GM18499 (cell line): ENCODE data around the gene SOCS1.

Source experiments
- ATAC-seq: cut with Tn5 transposase; IDR thresholded peaks from one replicate; pipeline ENCODE4 v1.9.1; 2021; ENCODE audit warnings: moderate number of reproducible peaks; ENCODE audit not compliant: insufficient read depth, unreplicated experiment

SOCS1 gene

GRCh38 chr16:11250091-11250785, 5.8 kb downstream of the SOCS1 start:
- ATAC-seq, result no peak

GRCh38 chr16:11249233-11250061, 6.6 kb downstream of the SOCS1 start:
- ATAC-seq, result no peak

DNA sequence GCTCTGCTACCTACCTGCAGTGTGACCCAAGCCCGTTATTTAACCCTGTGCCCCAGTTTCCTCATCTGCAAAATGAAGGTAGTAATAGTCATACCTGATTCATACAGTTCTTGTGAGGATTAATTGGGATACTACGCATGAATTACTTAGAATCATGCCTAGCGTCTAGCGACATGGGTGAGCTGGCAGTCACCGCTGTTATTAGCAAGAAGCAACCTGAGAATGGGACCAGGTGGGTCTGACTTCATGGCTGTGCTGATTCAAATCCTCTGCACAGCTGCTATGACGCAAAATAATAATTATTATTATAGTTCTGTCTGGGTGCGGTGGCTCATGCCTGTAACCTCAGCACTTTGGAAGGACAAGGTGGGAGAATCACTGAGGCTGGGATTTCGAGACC, 7.9 kb downstream of the SOCS1 start:
- ATAC-seq, result no peak

DNA sequence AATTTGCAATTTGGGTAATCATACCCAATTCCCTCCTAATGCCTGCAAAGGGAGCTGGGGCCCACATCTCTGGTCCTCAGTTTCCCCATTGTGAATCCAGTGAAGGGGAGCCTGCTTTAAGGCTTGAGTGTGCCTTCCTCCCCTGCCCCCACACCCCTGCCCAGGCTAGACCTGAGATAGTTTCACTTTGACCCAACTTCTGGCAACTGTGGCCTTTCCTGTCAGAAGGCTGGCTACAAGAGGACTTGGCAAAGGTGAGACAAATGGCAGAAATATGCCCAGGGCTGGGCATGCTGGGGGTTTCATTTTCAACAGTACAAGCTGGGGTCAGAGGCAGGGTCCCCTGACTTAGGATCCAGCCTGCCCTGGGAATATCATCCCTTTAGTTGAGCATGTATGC, 10.0 kb downstream of the SOCS1 start:
- no peak for ATAC-seq

DNA sequence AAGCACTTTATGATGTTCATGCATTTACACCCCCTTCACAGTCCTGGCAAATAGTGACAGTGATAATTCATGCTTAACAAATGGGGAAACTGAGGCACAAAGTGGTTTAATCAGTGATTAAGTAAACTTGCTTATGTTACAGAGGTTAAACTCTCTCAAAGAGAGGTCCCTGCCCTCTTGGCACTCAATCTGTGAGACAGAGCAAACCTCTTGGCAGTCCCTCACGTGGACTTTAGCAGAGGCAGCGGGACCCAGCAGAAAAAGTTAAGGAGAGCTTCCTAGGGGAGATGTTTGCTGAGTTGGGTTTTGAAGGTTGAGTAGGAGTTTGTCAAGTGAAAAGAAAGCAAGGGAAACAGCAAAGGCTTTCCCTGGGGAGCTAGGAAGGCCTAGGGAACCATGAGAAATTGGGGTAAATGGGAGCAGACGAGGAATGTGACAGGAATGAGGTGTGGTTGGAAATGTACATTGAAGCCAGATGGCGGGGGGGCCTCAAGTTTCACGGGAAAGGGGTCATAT, 10.7 kb downstream of the SOCS1 start:
- ATAC-seq, result no peak

GRCh38 chr16:11242658-11243057, 13.3 kb downstream of the SOCS1 start:
- ATAC-seq, result no peak

DNA sequence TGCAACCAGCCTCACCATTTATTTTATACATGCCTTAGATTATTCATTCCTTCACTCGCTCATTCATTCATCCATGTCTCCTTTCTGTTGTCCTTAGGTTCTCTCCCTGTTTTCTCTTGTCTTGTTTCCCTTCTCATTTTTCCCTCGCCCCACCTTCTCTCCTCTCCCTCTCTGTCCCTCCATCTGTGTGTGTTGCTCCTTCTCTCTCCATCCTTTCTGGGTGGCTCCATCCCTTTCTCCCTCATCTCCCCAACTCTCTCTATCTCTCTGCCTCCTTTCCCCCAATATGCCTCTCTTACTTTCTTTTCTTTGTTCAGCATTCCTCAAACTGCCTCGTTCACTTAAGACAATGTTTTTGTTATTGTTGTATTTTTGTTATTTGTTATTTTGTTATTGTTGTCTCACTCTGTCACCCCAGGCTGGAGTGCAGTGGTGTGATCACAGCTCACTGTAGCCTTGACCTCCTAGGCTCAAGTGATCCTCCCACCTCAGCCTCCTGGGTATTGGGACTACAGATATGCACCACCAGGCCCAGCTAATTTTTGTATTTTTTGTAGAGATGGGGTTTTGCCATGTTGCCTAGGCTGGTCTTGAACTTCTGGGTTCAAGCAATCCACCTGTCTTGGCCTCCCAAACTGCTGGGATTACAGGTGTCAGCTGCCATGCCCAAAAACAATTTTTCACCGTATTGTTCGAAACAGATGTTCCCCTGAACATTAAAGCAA, 14.4 kb downstream of the SOCS1 start:
- ATAC-seq, result no peak

DNA sequence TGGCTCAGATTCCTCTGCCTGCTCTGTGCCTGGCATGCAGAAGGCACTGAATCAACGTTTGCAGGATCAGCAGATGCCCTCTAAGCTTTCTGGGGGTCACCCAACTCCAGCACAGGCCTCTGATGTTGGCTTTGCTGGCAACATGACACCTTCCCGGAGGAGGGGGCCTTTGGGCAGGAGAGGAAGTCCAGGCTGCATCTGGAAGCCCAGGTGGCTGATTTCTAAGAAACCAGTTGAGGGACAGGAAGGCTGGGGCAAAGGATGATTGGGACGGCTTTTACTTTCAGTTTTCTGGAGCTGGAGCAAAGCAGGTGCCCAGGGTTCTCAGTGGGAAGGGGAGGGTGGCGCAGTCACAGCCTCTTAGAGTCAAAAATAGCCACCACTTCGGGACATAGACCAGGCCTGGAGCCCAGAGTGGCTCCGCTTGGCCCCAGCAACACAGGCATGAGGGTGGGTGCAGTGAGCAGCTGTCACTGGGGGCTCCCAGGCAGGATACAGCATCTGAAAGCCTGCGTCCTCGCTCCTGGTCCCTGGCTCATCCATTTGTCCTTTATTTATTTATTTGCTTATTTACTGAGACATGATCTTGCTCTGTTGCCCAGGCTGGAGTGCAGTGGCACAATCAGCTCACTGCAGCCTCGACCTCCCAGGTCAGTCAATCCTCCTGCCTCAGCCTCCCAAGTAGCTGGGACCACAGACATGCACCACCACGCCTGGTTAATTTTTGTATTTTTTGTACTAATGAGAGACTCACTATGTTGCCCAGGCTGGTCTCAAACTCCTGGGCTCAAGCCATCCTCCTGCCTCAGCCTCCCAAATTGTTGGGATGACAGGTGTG, 15.1 kb downstream of the SOCS1 start:
- no peak for ATAC-seq

DNA sequence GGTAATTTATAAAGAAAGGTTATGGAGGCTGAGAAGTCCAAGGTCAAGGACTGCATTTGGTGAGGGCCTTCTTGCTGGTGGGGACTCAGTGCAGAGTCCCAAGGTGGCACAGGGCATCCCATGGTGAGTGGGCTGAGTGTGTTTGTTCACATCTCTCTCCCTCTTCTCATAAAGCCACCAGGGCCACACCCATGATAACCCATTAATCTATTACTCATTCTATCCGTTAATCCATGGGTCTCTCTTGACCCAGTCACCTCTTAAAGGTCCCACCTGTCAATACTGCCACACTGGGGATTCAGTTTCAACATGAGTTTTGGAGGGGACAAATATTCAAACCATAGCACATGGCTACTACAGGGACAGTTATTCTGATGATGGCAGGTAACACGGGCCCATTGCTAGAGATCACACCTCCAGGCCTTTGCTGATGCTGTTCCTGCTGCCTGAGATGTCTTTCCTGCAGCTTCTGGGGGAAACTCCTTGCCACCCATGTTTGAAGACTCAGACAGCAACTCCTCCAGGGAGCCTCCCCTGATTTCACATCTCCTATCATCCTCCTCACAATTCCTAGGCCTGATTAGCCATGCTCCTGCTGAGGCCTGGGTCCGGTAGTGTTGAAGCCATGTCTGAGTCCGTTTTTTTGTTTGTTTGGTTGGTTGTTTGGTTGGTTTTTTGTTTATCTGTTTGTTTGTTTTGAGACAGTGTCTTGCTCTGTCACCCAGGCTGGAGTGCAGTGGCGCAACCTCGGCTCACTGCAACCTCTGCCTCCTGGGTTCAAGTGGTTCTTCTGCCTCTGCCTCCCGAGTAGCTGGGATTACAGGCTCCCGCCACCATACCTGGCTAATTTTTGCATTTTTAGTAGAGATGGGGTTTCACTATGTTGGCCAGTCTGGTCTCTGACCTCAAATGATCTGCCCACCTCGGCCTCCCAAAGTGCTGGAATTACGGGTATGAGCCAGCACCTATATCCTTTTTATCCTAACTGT, 16.1 kb downstream of the SOCS1 start:
- no peak for ATAC-seq

DNA sequence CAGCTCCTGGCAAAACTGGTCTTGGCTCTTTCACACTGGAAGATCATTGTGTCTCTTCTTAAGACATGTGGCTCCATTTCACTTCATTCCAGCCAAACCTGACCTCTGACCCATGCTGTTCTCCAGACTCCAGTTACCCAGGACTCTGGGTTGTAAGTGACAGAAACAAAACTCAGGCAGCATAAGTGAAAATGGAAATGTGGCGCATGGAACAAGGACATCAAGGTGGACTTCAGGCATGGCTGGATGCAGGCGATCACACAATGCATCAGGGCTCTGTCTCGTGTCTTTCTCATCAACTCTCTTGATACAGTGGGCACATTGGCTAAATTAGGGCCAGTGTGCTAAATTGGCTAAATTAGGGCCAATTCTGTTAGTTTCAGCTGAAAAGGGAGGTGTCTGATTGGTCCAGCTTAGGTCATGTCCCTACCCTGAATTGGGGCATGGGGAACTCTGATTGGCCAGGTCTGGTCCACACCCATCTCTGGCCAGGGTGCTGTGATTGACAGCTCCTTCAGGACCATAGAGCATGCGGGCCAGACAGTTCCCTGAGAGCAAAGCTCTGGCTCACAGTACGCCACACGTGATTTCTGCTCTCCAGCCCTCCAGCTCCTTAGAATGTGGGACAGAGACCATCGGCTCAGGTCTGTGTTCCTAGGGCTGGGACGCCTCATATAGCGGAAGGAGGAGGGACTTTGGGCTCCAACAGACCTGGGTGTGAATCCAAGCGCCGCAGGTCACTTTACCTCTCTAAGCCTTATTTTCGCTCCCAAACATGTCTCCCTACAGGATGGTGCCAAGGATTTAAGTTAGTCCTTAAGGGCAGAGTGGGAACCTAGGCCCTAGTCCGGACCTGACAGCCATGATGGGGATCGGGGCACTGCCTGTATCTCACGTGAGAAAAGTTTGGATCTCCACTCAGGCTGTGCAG, 17.5 kb downstream of the SOCS1 start:
- ATAC-seq, result no peak

GRCh38 chr16:11236461-11237254, 19.3 kb downstream of the SOCS1 start:
- ATAC-seq, result no peak

GRCh38 chr16:11235703-11235991, 20.4 kb downstream of the SOCS1 start:
- ATAC-seq, result no peak

- no peak for ATAC-seq
Measured at GRCh38 chr16:11234884-11235702, 20.9 kb downstream of the SOCS1 start.

- no peak for ATAC-seq
Measured at GRCh38 chr16:11233727-11234376, 22.2 kb downstream of the SOCS1 start.

DNA sequence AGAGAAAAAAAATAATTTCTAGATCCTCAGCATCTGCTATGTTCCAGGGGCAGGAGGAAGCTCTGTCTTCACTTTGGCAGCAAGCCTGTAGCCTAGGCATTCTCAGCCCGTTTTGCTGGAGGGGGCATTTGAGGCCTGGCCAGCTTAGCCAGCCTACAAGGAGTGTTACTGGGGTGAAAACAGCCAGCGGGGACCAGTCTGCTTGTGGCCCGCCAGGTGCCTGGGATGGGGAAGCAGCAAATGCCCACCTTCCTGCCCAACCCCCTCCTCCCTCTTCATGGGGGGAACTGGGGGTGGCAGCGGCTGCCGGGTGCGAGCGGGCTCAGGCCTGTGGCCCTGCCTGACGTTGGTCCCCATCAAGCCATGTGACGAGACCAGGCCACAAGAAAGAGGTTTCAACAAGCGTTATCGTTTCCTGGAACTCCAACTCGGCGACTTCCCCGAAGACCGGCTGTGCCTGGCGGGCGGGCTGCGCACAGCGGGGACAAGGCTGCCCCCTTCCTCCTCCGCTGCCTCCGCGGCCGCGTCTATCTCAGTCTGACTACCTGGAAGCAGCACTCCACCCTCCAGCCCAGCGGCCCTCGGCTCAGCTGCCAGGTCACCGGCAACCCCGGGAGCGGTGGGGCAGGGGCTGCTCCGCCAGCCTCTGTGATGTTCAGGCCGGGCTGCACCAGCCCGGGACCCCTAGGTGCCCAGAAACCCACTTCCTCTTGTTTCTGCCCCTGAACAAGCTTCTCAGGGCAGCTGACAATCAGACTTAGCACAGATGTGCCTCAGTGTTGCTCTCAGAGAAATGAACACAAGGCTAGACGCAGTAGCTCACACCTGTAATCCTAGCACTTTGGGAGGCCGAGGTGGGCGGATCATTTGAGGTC, 22.9 kb downstream of the SOCS1 start:
- no peak for ATAC-seq
